H1 (cell line): ENCODE data around the gene IDE. TPM values are rescaled to one million over a fixed set of nuclear protein-coding genes. Genes with fewer than 3 reads are reported as not detected.
A peak's percentile ranks its signal among the peaks of the same experiment; 100 is the strongest.

Source experiments
- CTCF ChIA-PET: fragments of 300-600 bp; sonication (Branson Sonifier 250); formaldehyde crosslinking; loops from one replicate; lab custom pipeline; 2021; ENCODE audit not compliant: partially characterized antibody; lab: Charles Lee
- POLR2A ChIA-PET: fragments of 300-600 bp; sonication (Branson Sonifier 250); formaldehyde crosslinking; loops from one replicate; lab custom pipeline; 2021; ENCODE audit warnings: inconsistent platforms; ENCODE audit not compliant: partially characterized antibody; lab: Charles Lee
- DNase-seq, 2 experiments: peaks; one replicate each; pipeline versions ENCODE4 v3.0.0 to v3.0.0-alpha.2; 2010 to 2022; ENCODE audit warnings: low spot score in 2 of 2, low read depth in 1 of 2, mixed read lengths in 1 of 2
- FAIRE-seq: peaks from 2 replicates; lab custom pipeline; 2011; peaks lifted over from hg19 to GRCh38; lab: Jason Lieb, UNC
- H2AFZ ChIP-seq: 2 replicates; pipeline ENCODE4 v1.8.1; 2012; ENCODE audit warnings: low read length, inconsistent platforms
- H2AK5ac ChIP-seq: 2 replicates; pipeline ENCODE4 v1.6.1; 2013; ENCODE audit warnings: low read depth, low read length
- H2BK120ac ChIP-seq: replicated peaks from 2 replicates; pipeline ENCODE3; 2013; ENCODE audit warnings: low read depth, low read length, inconsistent platforms
- H2BK12ac ChIP-seq: 2 replicates; pipeline ENCODE4 v1.6.1; 2013; ENCODE audit warnings: low read depth, low read length
- H2BK15ac ChIP-seq: 2 replicates; pipeline ENCODE4 v1.6.1; 2013; ENCODE audit warnings: low read length
- H2BK20ac ChIP-seq: 2 replicates; pipeline ENCODE4 v1.6.1; 2013; ENCODE audit warnings: low read length
- H2BK5ac ChIP-seq: 2 replicates; pipeline ENCODE4 v1.6.1; 2013; ENCODE audit warnings: low read depth, low read length
- H3K14ac ChIP-seq: 2 replicates; pipeline ENCODE4 v1.6.1; 2013; ENCODE audit warnings: inconsistent platforms; ENCODE audit not compliant: insufficient read length
- H3K18ac ChIP-seq: 2 replicates; pipeline ENCODE4 v1.6.1; 2013; ENCODE audit warnings: low read length; ENCODE audit errors: extremely low read depth
- H3K23ac ChIP-seq: 2 replicates; pipeline ENCODE4 v1.6.1; 2013; ENCODE audit warnings: inconsistent platforms; ENCODE audit not compliant: insufficient read length
- H3K23me2 ChIP-seq: 2 replicates; pipeline ENCODE4 v1.6.1; 2013; ENCODE audit warnings: low read depth, low read length
- H3K27ac ChIP-seq: 2 replicates; pipeline ENCODE4 v1.6.1; 2011; ENCODE audit warnings: low read depth, low read length, inconsistent platforms
- H3K27me3 ChIP-seq, 4 experiments: replicated peaks in 1 of 4; 1 replicate in 1 of 4; 2 replicates in 3 of 4; pipeline versions ENCODE4 v1.6.1 to v1.8.1; 2011 to 2013; ENCODE audit warnings: low read length in 3 of 4, mild to moderate bottlenecking in 3 of 4, inconsistent platforms in 2 of 4, mixed read lengths in 2 of 4, moderate library complexity in 1 of 4; ENCODE audit not compliant: control insufficient read depth in 3 of 4, insufficient read depth in 3 of 4; ENCODE audit errors: extremely low read depth in 1 of 4
- H3K36me3 ChIP-seq, 4 experiments: 2 replicates each; pipeline versions ENCODE4 v1.6.1 to v1.8.1; 2011 to 2013; ENCODE audit warnings: mild to moderate bottlenecking in 4 of 4, low read length in 3 of 4, moderate library complexity in 2 of 4, control low read depth in 1 of 4, inconsistent platforms in 1 of 4; ENCODE audit not compliant: insufficient read depth in 4 of 4, control insufficient read depth in 2 of 4
- H3K4ac ChIP-seq: replicated peaks from 2 replicates; pipeline ENCODE3; 2013; ENCODE audit warnings: low read length, low read depth, mixed read lengths, inconsistent platforms; ENCODE audit not compliant: insufficient read length
- H3K4me1 ChIP-seq, 4 experiments: replicated peaks in 1 of 4; 1 replicate in 1 of 4; 2 replicates in 3 of 4; pipeline versions ENCODE4 v1.6.1 to v1.8.1; 2011 to 2013; ENCODE audit warnings: low read length in 3 of 4, inconsistent platforms in 2 of 4, mixed read lengths in 1 of 4; ENCODE audit not compliant: insufficient read depth in 4 of 4, control insufficient read depth in 3 of 4
- H3K4me2 ChIP-seq, 2 experiments: 2 replicates each; pipeline versions ENCODE4 v1.6.1 to v1.8.1; 2011 to 2013; ENCODE audit warnings: low read depth in 2 of 2, low read length in 2 of 2, control low read depth in 1 of 2, inconsistent platforms in 1 of 2, mild to moderate bottlenecking in 1 of 2; ENCODE audit not compliant: insufficient read depth in 1 of 2
- H3K4me3 ChIP-seq, 4 experiments: fragments of 200-600, 300-600 bp in 1 of 4; sonication (generic), shearing (Covaris generic), sonication (Bioruptor Twin) in 1 of 4; 2 replicates each; pipeline versions ENCODE4 v1.5.1 to v1.8.1; 2011 to 2016; ENCODE audit warnings: low read length in 4 of 4, low read depth in 3 of 4, control low read depth in 2 of 4, inconsistent platforms in 2 of 4, mild to moderate bottlenecking in 2 of 4, mixed read lengths in 1 of 4, moderate library complexity in 1 of 4; ENCODE audit not compliant: insufficient read depth in 2 of 4; ENCODE audit errors: extremely low read depth in 1 of 4
- H3K56ac ChIP-seq: replicated peaks from 2 replicates; pipeline ENCODE3; 2013; ENCODE audit warnings: low read depth, mild to moderate bottlenecking, mixed read lengths, low read length, inconsistent platforms; ENCODE audit not compliant: insufficient read length
- H3K79me1 ChIP-seq: 2 replicates; pipeline ENCODE4 v1.6.1; 2013; ENCODE audit warnings: low read depth, low read length, control low read depth
- H3K79me2 ChIP-seq, 2 experiments: 2 replicates each; pipeline versions ENCODE4 v1.6.1 to v1.8.1; 2012 to 2013; ENCODE audit warnings: low read length in 2 of 2, mild to moderate bottlenecking in 2 of 2, inconsistent platforms in 1 of 2; ENCODE audit not compliant: insufficient read depth in 2 of 2, control insufficient read depth in 1 of 2
- H3K9ac ChIP-seq, 4 experiments: replicated peaks in 1 of 4; 1 replicate in 1 of 4; 2 replicates in 3 of 4; pipeline versions ENCODE4 v1.6.1 to v1.8.1; 2011 to 2013; ENCODE audit warnings: low read depth in 3 of 4, low read length in 3 of 4, control low read depth in 2 of 4, mild to moderate bottlenecking in 2 of 4, moderate library complexity in 2 of 4, inconsistent platforms in 1 of 4; ENCODE audit errors: extremely low read depth in 1 of 4
- H3K9me3 ChIP-seq, 2 experiments: 2 replicates each; pipeline versions ENCODE4 v1.6.1 to v1.8.1; 2012 to 2013; ENCODE audit warnings: mild to moderate bottlenecking in 2 of 2, moderate library complexity in 2 of 2, control low read depth in 1 of 2, inconsistent platforms in 1 of 2, low read depth in 1 of 2, low read length in 1 of 2, mixed read lengths in 1 of 2; ENCODE audit not compliant: insufficient read depth in 2 of 2
- H4K20me1 ChIP-seq, 2 experiments: replicated peaks in 1 of 2; 2 replicates each; pipeline versions ENCODE3 to v1.8.1; 2011 to 2013; ENCODE audit warnings: inconsistent platforms in 2 of 2, low read length in 2 of 2, mild to moderate bottlenecking in 1 of 2; ENCODE audit not compliant: insufficient read depth in 2 of 2, control insufficient read depth in 1 of 2
- H4K5ac ChIP-seq: 2 replicates; pipeline ENCODE4 v1.6.1; 2013; ENCODE audit warnings: low read length, low read depth, mixed read lengths, inconsistent platforms; ENCODE audit not compliant: insufficient read length
- H4K8ac ChIP-seq: 2 replicates; pipeline ENCODE4 v1.8.0; 2013; ENCODE audit warnings: mild to moderate bottlenecking, moderate library complexity, low read length, inconsistent platforms; ENCODE audit not compliant: insufficient read depth; ENCODE audit errors: extremely low read depth
- H4K91ac ChIP-seq: replicated peaks from 2 replicates; pipeline ENCODE3; 2013; ENCODE audit warnings: low read length, mixed read lengths, inconsistent platforms; ENCODE audit not compliant: insufficient read length
- RAD21 ChIP-seq, 2 experiments: IDR thresholded peaks in 1 of 2; conservative IDR thresholded peaks in 1 of 2; 2 replicates each; pipeline ENCODE4 v1.6.1; 2011; ENCODE audit warnings: low read depth in 2 of 2, low read length in 2 of 2, improper control_type of control experiment in 1 of 2, inconsistent platforms in 1 of 2, mild to moderate bottlenecking in 1 of 2, moderate library complexity in 1 of 2
- WGBS, 2 experiments: shearing (Covaris generic) in 1 of 2; methylation state at CpG; one replicate each; pipeline versions ENCODE4 v1.1.6 to v1.1.7; 2013 to 2015; ENCODE audit warnings: low lambda C conversion rate in 2 of 2, mixed read lengths in 2 of 2, inconsistent platforms in 1 of 2, low coverage in 1 of 2, missing lambda C conversion rate in 1 of 2; ENCODE audit not compliant: insufficient replicate concordance in 2 of 2, insufficient coverage in 1 of 2, insufficient read length in 1 of 2; ENCODE audit errors: extremely low coverage in 1 of 2, missing lambda C conversion rate in 1 of 2; 5-methylcytosine and 5-hydroxymethylcytosine counted together
- polyA plus RNA-seq, 7 experiments: library from polyadenylated mRNA; depleted of rRNA in 3 of 7; stranded (reverse) in 5 of 7; unstranded in 2 of 7; fragments of >200 nt in 5 of 7; fragments of 200-250 nt in 2 of 7; gene quantifications; 1 replicate in 5 of 7; 2 replicates in 1 of 7; 4 replicates in 1 of 7; pipeline versions ENCODE4 v1.2.1 to v1.2.3, GENCODE V29; 2011 to 2013; ENCODE audit warnings: missing spikeins in 2 of 7, mixed read lengths in 2 of 7
- total RNA-seq: library from RNA; stranded (reverse); fragmentation: NEBNext Ultra II Directional; extraction: Animal tissue kit (Norgen Biotek cat#: 25700); gene quantifications from 2 replicates; pipeline ENCODE4 v1.2.1, GENCODE V29; 2021
- TF ChIP-seq, protein P1 (sequence below), 3 experiments: IDR thresholded peaks; 1 replicate in 2 of 3; 2 replicates in 1 of 3; pipeline versions ENCODE4 v1.5.1 to v1.6.1; 2011; ENCODE audit warnings: low read length in 3 of 3, mild to moderate bottlenecking in 3 of 3, inconsistent platforms in 2 of 3, low read depth in 1 of 3, moderate library complexity in 1 of 3; ENCODE audit not compliant: insufficient read depth in 1 of 3; ENCODE audit errors: control extremely low read depth in 1 of 3

IDE gene
- total and polyA plus RNA-seq, 2 of the 8 experiments (the other 6 are each of a cell fraction or from before 2014, with no cell fraction given), result 12.7 to 52.7 TPM

GRCh38 chr10:92552310-92552709 lies 21.6 kb downstream of the IDE start:
- Histone ChIP-seq H3K36me3 (peaks cover 0 to 3% (median 0%) of the 10 kb centered on the region in 4 experiments; a peak in 2 of 8 replicates), H3K79me1 (no peaks in the 10 kb centered on the region; the same call in 1 of the 2 replicates), H3K23me2 (no peaks in the 10 kb centered on the region), H3K4ac (no peak overlapping the region), H3K9me3 (peaks cover 0 to 5% of the 10 kb centered on the region in 2 experiments; a peak in 2 of 4 replicates), H4K91ac (no peak overlapping the region), H2BK120ac (no peak overlapping the region), H2AK5ac (no peak overlapping the region), H3K56ac (no peak overlapping the region), H2BK5ac (no peak overlapping the region), H2AFZ (no peak overlapping the region), H4K8ac (no peak overlapping the region), H2BK20ac (no peak overlapping the region), H3K18ac (no peak overlapping the region), H2BK15ac (no peak overlapping the region), H3K9ac (no peak overlapping the region), H2BK12ac (no peak overlapping the region), H3K27me3 (no peaks in the 10 kb centered on the region), H3K4me3 (no peak overlapping the region), H3K14ac (no peak overlapping the region), H3K4me2 (no peak overlapping the region), H3K4me1 (no peaks in the 10 kb centered on the region), H4K20me1 (no peaks in the 10 kb centered on the region), H3K27ac (no peak overlapping the region), H3K23ac (no peak overlapping the region), H4K5ac (no peak overlapping the region), H3K79me2 (peaks cover 3 to 20% of the 10 kb centered on the region in 2 experiments; a peak in 2 of 4 replicates)
- 93% methylated on average over 5 of the region's 5 CpGs; no CpG with 5 or more reads in 1 of the 2 experiments for WGBS, 2 experiments
- TF ChIP-seq, protein P1, sequence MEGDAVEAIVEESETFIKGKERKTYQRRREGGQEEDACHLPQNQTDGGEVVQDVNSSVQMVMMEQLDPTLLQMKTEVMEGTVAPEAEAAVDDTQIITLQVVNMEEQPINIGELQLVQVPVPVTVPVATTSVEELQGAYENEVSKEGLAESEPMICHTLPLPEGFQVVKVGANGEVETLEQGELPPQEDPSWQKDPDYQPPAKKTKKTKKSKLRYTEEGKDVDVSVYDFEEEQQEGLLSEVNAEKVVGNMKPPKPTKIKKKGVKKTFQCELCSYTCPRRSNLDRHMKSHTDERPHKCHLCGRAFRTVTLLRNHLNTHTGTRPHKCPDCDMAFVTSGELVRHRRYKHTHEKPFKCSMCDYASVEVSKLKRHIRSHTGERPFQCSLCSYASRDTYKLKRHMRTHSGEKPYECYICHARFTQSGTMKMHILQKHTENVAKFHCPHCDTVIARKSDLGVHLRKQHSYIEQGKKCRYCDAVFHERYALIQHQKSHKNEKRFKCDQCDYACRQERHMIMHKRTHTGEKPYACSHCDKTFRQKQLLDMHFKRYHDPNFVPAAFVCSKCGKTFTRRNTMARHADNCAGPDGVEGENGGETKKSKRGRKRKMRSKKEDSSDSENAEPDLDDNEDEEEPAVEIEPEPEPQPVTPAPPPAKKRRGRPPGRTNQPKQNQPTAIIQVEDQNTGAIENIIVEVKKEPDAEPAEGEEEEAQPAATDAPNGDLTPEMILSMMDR (IDR thresholded peaks at IDR 0.05; ENCODE audit: control extremely low read depth in 1 of 3, insufficient read depth in 1 of 3, low read depth in 1 of 3, low read length in 3 of 3), result peak; percentile 8 to 26 (median 19); a peak in 2 of 4 replicates
- no peak for TF ChIP-seq RAD21 (IDR thresholded peaks at IDR 0.05 in 1 of 2, conservative IDR thresholded peaks at IDR 0.05 in 1 of 2; ENCODE audit: low read depth in 2 of 2, low read length in 2 of 2)
- no peak for FAIRE-seq
- DNase-seq, result no peak
- ChIA-PET POLR2A (no interaction called here), CTCF (interaction anchor here (0.6 to 1.4 kb wide), 6 partner anchors 8 to 109 kb away, joined by 3 to 5 read pairs (median 4); no protein-coding TSS in a partner anchor)
